Colonic mucosa (tissue), 4 donors: ENCODE measurements around the gene MRPL37. TPM values are rescaled to one million over a fixed set of nuclear protein-coding genes. Genes with fewer than 3 reads are reported as not detected.
A peak's percentile ranks its signal among the peaks of the same experiment; 100 is the strongest.
"Not testable (repeated sequence)": the region's sequence is repeated elsewhere in the genome, so short reads cannot be mapped to it uniquely, and the experiment has no call there.

ENCODE experiments used
- DNase-seq: peaks from one replicate; pipeline ENCODE4 v3.0.0-alpha.2; 2020
- H3K27ac ChIP-seq: fragments of 200-600 bp; one replicate; pipeline ENCODE4 v1.8.0; 2021
- H3K27me3 ChIP-seq: fragments of 200-600 bp; one replicate; pipeline ENCODE4 v1.8.0; 2021
- H3K36me3 ChIP-seq: fragments of 200-600 bp; one replicate; pipeline ENCODE4 v1.8.0; 2021
- H3K4me1 ChIP-seq: fragments of 200-600 bp; one replicate; pipeline ENCODE4 v1.8.0; 2021; ENCODE audit warnings: mild to moderate bottlenecking
- H3K4me3 ChIP-seq: fragments of 200-600 bp; one replicate; pipeline ENCODE4 v1.8.0; 2021
- H3K9ac ChIP-seq, 2 donors: one replicate each; pipeline ENCODE4 v1.7.0; 2013; ENCODE audit warnings: control low read depth in 2 of 2, low read depth in 2 of 2, low read length in 2 of 2
- H3K9me3 ChIP-seq: fragments of 200-600 bp; one replicate; pipeline ENCODE4 v1.8.0; 2021
- intact Hi-C: fragments of 100-400 bp; cut with DNase I; formaldehyde crosslinking; loops from one replicate; pipeline ENCODE4 v1.14.1; 2022
- total RNA-seq, 2 donors: library from RNA; stranded (reverse); fragmentation: NEBNext Ultra II Directional in 1 of 2; extraction: Animal tissue kit (Norgen Biotek cat#: 25700) in 1 of 2; gene quantifications; one replicate each; pipeline ENCODE4 v1.2.1, GENCODE V29; 2021
- TF ChIP-seq, protein P1 (sequence below): fragments of 200-600 bp; IDR thresholded peaks from one replicate; pipeline ENCODE4 v1.8.0; 2022; ENCODE audit warnings: antibody characterized with exemption, mild to moderate bottlenecking
- donor health status: healthy.
- donor health status: DM: no; HTN: no; CAD: no.
- donor health status: DM: no; HTN: no; CAD: no.

MRPL37 gene
- total RNA-seq, 2 donors from 2014 or later: 76.7 to 157 TPM

- TF ChIP-seq, protein P1, sequence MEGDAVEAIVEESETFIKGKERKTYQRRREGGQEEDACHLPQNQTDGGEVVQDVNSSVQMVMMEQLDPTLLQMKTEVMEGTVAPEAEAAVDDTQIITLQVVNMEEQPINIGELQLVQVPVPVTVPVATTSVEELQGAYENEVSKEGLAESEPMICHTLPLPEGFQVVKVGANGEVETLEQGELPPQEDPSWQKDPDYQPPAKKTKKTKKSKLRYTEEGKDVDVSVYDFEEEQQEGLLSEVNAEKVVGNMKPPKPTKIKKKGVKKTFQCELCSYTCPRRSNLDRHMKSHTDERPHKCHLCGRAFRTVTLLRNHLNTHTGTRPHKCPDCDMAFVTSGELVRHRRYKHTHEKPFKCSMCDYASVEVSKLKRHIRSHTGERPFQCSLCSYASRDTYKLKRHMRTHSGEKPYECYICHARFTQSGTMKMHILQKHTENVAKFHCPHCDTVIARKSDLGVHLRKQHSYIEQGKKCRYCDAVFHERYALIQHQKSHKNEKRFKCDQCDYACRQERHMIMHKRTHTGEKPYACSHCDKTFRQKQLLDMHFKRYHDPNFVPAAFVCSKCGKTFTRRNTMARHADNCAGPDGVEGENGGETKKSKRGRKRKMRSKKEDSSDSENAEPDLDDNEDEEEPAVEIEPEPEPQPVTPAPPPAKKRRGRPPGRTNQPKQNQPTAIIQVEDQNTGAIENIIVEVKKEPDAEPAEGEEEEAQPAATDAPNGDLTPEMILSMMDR: no peak
- peak; percentile 47 for DNase-seq
These were observed 38.3 kb upstream of the MRPL37 start for GRCh38 chr1:54161495-54162168.

GRCh38 chr1:54163051-54163450 is 36.9 kb upstream of the MRPL37 start:
- Histone ChIP-seq H3K4me3 (no peak overlapping the region), H3K27me3 (no peaks in the 10 kb centered on the region), H3K36me3 (no peaks in the 10 kb centered on the region), H3K9me3 (no peaks in the 10 kb centered on the region), H3K27ac (peak overlapping the region; percentile 56), H3K4me1 (peaks cover 9% of the 10 kb centered on the region), H3K9ac (no peak overlapping the region)
- TF ChIP-seq, protein P1: no peak
- intact Hi-C loops: no loop called here
- peak; percentile 69 for DNase-seq

More at GRCh38 chr1:54161495-54162168, 38.3 kb upstream of the MRPL37 start:
- H3K4me3 ChIP-seq: no peak overlapping the region
- peaks cover 9% of the 10 kb centered on the region for H3K4me1 ChIP-seq
- no peaks in the 10 kb centered on the region for H3K27me3 ChIP-seq
- H3K9ac ChIP-seq: peak overlapping the region in 1 of 2 donors; percentile 2
- H3K9me3 ChIP-seq: no peaks in the 10 kb centered on the region
- intact Hi-C loops: no loop called here
- no peak overlapping the region for H3K27ac ChIP-seq
- H3K36me3 ChIP-seq: no peaks in the 10 kb centered on the region

- Histone ChIP-seq H3K4me3 (no peak overlapping the region), H3K9ac (no peak overlapping the region), H3K27me3 (no peaks in the 10 kb centered on the region), H3K36me3 (no peaks in the 10 kb centered on the region), H3K27ac (peak overlapping the region; percentile 56), H3K9me3 (no peaks in the 10 kb centered on the region), H3K4me1 (peaks cover 9% of the 10 kb centered on the region)
- TF ChIP-seq, protein P1: no peak
- DNase-seq: peak; percentile 55
- intact Hi-C loops: no loop called here
These were observed 36.4 kb upstream of the MRPL37 start for GRCh38 chr1:54163573-54163972.

- Histone ChIP-seq H3K4me3 (no peak overlapping the region), H3K27me3 (no peaks in the 10 kb centered on the region), H3K9ac (no peak overlapping the region), H3K36me3 (no peaks in the 10 kb centered on the region), H3K4me1 (peaks cover 9% of the 10 kb centered on the region), H3K27ac (no peak overlapping the region), H3K9me3 (no peaks in the 10 kb centered on the region)
- intact Hi-C loops: no loop called here
- no peak for DNase-seq
- TF ChIP-seq, protein P1: no peak
These were observed 34.8 kb upstream of the MRPL37 start for GRCh38 chr1:54165146-54165545.

GRCh38 chr1:54166357-54166756 is 33.6 kb upstream of the MRPL37 start:
- H3K9ac ChIP-seq, H3K4me1 ChIP-seq, H3K4me3 ChIP-seq, H3K27me3 ChIP-seq, H3K27ac ChIP-seq, intact Hi-C loops, DNase-seq, H3K9me3 ChIP-seq, H3K36me3 ChIP-seq: not testable (repeated sequence)

DNA sequence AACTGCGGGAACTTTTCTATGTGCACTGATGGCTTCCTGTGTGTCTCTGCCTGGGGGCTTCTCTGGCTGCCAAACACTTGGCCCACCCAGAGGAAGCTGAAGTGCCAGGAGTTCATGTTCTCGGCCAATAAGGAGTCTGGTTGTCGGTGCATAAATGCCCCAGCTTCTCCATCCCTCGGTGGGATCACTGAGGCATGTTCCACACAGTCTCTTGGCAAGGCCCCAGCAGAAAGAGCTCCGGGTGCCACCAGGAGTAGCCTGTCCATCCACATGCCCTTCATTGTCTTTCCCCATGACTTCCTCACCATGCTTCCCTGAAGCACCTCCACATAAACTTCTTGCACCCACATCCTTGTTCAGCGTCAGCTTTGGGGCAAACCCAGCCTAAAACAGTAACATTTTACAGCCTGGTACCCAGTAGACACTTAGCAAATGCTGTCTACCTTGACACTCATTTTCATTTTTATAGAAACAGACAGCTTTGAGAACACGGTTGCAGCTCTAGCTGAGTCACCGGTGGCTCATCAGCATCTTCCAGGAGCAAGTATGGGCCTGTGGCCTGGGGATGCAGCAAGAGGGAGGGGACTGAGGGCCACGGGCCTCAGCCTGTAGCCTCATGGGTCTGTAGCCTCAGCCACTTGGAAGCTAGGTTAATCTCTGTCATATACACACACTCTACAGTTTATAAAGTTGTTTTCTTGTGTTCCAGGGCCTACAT is 32.4 kb upstream of the MRPL37 start:
- H3K4me1 ChIP-seq: peaks cover 9% of the 10 kb centered on the region
- H3K9me3 ChIP-seq: no peaks in the 10 kb centered on the region
- H3K4me3 ChIP-seq: no peak overlapping the region
- no peak overlapping the region for H3K27ac ChIP-seq
- H3K9ac ChIP-seq: no peak overlapping the region
- DNase-seq: no peak
- H3K27me3 ChIP-seq: no peaks in the 10 kb centered on the region
- intact Hi-C loops: no loop called here
- H3K36me3 ChIP-seq: no peaks in the 10 kb centered on the region
- TF ChIP-seq, protein P1: no peak
